Stomach (tissue), 9 donors: ENCODE data around the gene CDKN1B. TPM values are rescaled to one million over a fixed set of nuclear protein-coding genes. Genes with fewer than 3 reads are reported as not detected.

Experiments used
- DNase-seq, 2 donors: peaks; one replicate each; pipeline versions ENCODE4 v3.0.0 to v3.0.0-alpha.2; 2013 to 2019
- H3K27ac ChIP-seq, 5 donors: fragments of 200-600 bp in 4 of 5; sonication (generic) in 4 of 5; one replicate each; pipeline ENCODE4 v1.5.1; 2013 to 2019; ENCODE audit warnings: mild to moderate bottlenecking in 1 of 5, moderate library complexity in 1 of 5
- H3K27me3 ChIP-seq, 3 donors: fragments of 200-600 bp; sonication (generic); one replicate each; pipeline ENCODE4 v1.5.1; 2017 to 2019; ENCODE audit warnings: mixed run types in 1 of 3
- H3K36me3 ChIP-seq, 4 donors: fragments of 200-600 bp; sonication (generic); 1 replicate in 3 of 4; 2 replicates in 1 of 4; pipeline ENCODE4 v1.5.1; 2016 to 2019
- H3K4me1 ChIP-seq, 4 donors: fragments of 200-600 bp; sonication (generic); one replicate each; pipeline ENCODE4 v1.5.1; 2016 to 2019
- H3K4me3 ChIP-seq, 4 donors: fragments of 200-600 bp; sonication (generic) in 3 of 4; one replicate each; pipeline ENCODE4 v1.5.1; 2016 to 2019; ENCODE audit warnings: mild to moderate bottlenecking in 1 of 4
- H3K9me3 ChIP-seq, 4 donors: fragments of 200-600 bp; sonication (generic); one replicate each; pipeline ENCODE4 v1.5.1; 2016 to 2019
- CTCF ChIP-seq, 7 experiments: fragments of 450-650 bp in 4 of 7; fragments of 200-600 bp in 3 of 7; sonication (generic) in 3 of 7; IDR thresholded peaks; one replicate each; pipeline ENCODE4 v1.5.1; 2016 to 2019; ENCODE audit warnings: antibody characterized with exemption in 7 of 7, control low read depth in 2 of 7, mild to moderate bottlenecking in 1 of 7
- EP300 ChIP-seq: sonication (generic); formaldehyde crosslinking; IDR thresholded peaks from one replicate; pipeline ENCODE4 v1.6.1; 2017; ENCODE audit warnings: antibody characterized with exemption
- POLR2A ChIP-seq, 4 donors: fragments of 450-650 bp; IDR thresholded peaks; one replicate each; pipeline ENCODE4 v1.6.1; 2016; ENCODE audit warnings: antibody characterized with exemption in 4 of 4, control low read depth in 2 of 4, mild to moderate bottlenecking in 1 of 4, moderate library complexity in 1 of 4
- POLR2AphosphoS5 ChIP-seq, 3 donors: sonication (generic); formaldehyde crosslinking; IDR thresholded peaks; one replicate each; pipeline ENCODE4 v1.6.1; 2016; ENCODE audit warnings: antibody characterized with exemption in 3 of 3
- WGBS, 5 donors: extraction: QIAGEN DNeasy Blood & Tissue Kit in 3 of 5; methylation state at CpG; one replicate each; pipeline versions ENCODE4 v1.1.5 to v1.1.7; 2013 to 2018; 5-methylcytosine and 5-hydroxymethylcytosine counted together
- intact Hi-C: fragments of 100-400 bp; cut with DNase I; formaldehyde crosslinking; loops from one replicate; pipeline ENCODE4 v1.15.1; 2023; ENCODE audit warnings: low total_unique reads
- polyA plus RNA-seq, 3 donors: library from polyadenylated mRNA; stranded (reverse); fragments of 200-250 nt; gene quantifications; one replicate each; pipeline ENCODE4 v1.2.3, GENCODE V29; 2013
- total RNA-seq, 5 donors: library from RNA; depleted of rRNA; stranded (reverse); fragments of >200 nt; gene quantifications; one replicate each; pipeline versions ENCODE4 v1.1.0 to v1.2.3, GENCODE V29; 2014 to 2016
- donor health status: healthy with polysubstance abuse.
- donor health status: Bipolar disorder and iron deficiency.
- donor health status: healthy.

The CDKN1B gene
- total and polyA plus RNA-seq, 8 donors = 17.7 to 60.8 (median 32.8) TPM

- peak in 1 of 2 donors; percentile 45 for DNase-seq
- Histone ChIP-seq H3K27ac (peak overlapping the region; percentile 97 to 100 (median 100)), H3K4me3 (peak overlapping the region; percentile 84 to 91 (median 87)), H3K4me1 (peaks cover 38 to 54% (median 52%) of the 10 kb centered on the region in 4 donors), H3K27me3 (no peaks in the 10 kb centered on the region), H3K36me3 (peaks cover 0 to 10% (median 5%) of the 10 kb centered on the region in 4 donors), H3K9me3 (no peaks in the 10 kb centered on the region)
- intact Hi-C loops = no loop called here
- 30 to 58% (median 42%) methylated on average over 10 of the region's 10 CpGs for WGBS, 5 donors
- TF ChIP-seq POLR2A (IDR thresholded peaks at IDR 0.05) = no peak
- TF ChIP-seq POLR2AphosphoS5 (IDR thresholded peaks at IDR 0.05) = no peak
- no peak for TF ChIP-seq CTCF (IDR thresholded peaks at IDR 0.05)
- TF ChIP-seq EP300 = no peak
These were observed 1.6 kb upstream of the CDKN1B start for GRCh38 chr12:12715459-12716150.

- H3K36me3 ChIP-seq = peaks cover 4 to 17% (median 10%) of the 10 kb centered on the region in 4 donors
- no peaks in the 10 kb centered on the region for H3K27me3 ChIP-seq
- WGBS, 5 donors = 2 to 7% (median 4%) methylated on average over 14 to 15 of the region's 15 CpGs
- TF ChIP-seq EP300 (no peak), POLR2A (IDR thresholded peaks at IDR 0.05) (no peak), CTCF (IDR thresholded peaks at IDR 0.05) (peak in 1 of 7 experiments; percentile 5), POLR2AphosphoS5 (IDR thresholded peaks at IDR 0.05) (no peak)
- no peaks in the 10 kb centered on the region for H3K9me3 ChIP-seq
- peaks cover 44 to 61% (median 58%) of the 10 kb centered on the region in 4 donors for H3K4me1 ChIP-seq
- intact Hi-C loops = no loop called here
- peak overlapping the region; percentile 84 to 91 (median 87) for H3K4me3 ChIP-seq
- H3K27ac ChIP-seq = peak overlapping the region; percentile 97 to 100 (median 100)
- peak in 1 of 2 donors; percentile 54 for DNase-seq
These were observed 896 bp upstream of the CDKN1B start for GRCh38 chr12:12716151-12716792.

GRCh38 chr12:12717586-12718380, 615 bp downstream of the CDKN1B start:
- H3K27ac ChIP-seq = peak overlapping the region; percentile 97 to 100 (median 100)
- TF ChIP-seq POLR2AphosphoS5 (IDR thresholded peaks at IDR 0.05) (no peak), CTCF (IDR thresholded peaks at IDR 0.05) (no peak), POLR2A (IDR thresholded peaks at IDR 0.05) (no peak), EP300 (no peak)
- 0 to 1% (median 0%) methylated on average over 44 to 62 of the region's 62 CpGs for WGBS, 5 donors
- peaks cover 10 to 26% (median 17%) of the 10 kb centered on the region in 4 donors for H3K36me3 ChIP-seq
- H3K9me3 ChIP-seq = no peaks in the 10 kb centered on the region
- H3K4me1 ChIP-seq = peaks cover 55 to 76% (median 71%) of the 10 kb centered on the region in 4 donors
- H3K4me3 ChIP-seq = peak overlapping the region; percentile 84 to 91 (median 87)
- DNase-seq = peak in 1 of 2 donors; percentile 72
- intact Hi-C loops = no loop called here
- no peaks in the 10 kb centered on the region for H3K27me3 ChIP-seq

GRCh38 chr12:12718381-12718759, 1.2 kb downstream of the CDKN1B start:
- H3K36me3 ChIP-seq = peaks cover 10 to 26% (median 17%) of the 10 kb centered on the region in 4 donors
- 0 to 1% (median 1%) methylated on average over 9 of the region's 9 CpGs for WGBS, 5 donors
- DNase-seq = no peak
- no peaks in the 10 kb centered on the region for H3K9me3 ChIP-seq
- H3K27ac ChIP-seq = peak overlapping the region; percentile 97 to 100 (median 100)
- H3K27me3 ChIP-seq = no peaks in the 10 kb centered on the region
- H3K4me1 ChIP-seq = peaks cover 54 to 79% (median 71%) of the 10 kb centered on the region in 4 donors
- intact Hi-C loops = no loop called here
- peak overlapping the region; percentile 84 to 91 (median 87) for H3K4me3 ChIP-seq
- TF ChIP-seq EP300 = no peak
- no peak for TF ChIP-seq POLR2A (IDR thresholded peaks at IDR 0.05)
- no peak for TF ChIP-seq CTCF (IDR thresholded peaks at IDR 0.05)
- TF ChIP-seq POLR2AphosphoS5 (IDR thresholded peaks at IDR 0.05) = no peak
